ENCODE data around the gene CSK. TPM values are rescaled to one million over a fixed set of nuclear protein-coding genes. Genes with fewer than 3 reads are reported as not detected.

CSK gene
- total and polyA plus RNA-seq, 2 experiments from 2014 or later: 16.9 to 19.1 TPM

DNA sequence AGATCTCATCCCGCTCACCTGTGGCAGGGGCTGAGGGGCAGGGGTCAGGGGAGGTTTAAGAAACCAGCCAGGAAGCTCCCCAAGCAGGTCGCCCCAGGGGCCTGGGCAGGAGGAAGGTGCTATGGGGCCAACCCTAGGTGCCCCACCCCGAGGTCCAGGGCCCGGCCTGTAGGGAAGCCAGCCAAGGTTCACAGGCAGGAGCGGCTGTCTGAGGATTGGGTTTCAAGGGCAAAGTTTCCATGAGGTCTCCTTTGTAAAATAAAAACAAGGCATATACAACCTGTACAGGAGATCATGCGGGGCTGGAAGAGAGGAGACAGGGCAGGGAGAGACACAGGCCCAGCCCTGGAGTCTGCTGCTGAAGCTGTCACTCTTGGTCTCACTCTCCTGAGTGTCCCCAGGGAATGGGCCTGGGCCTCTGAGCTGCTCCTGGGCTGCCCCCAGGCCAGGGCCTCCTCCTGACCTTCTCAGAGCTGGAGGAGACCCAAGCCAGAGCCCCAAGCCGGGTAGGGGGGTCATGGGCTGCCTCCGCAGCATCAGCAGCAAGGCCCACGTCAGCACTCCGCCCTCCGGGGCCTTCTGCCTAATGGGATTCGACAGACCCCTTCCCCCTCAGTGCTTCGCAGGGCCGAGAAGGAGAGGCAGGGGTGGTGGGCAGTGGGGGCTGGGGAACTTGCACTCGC is 50.1 kb downstream of the CSK start:
- H3K27ac ChIP-seq: no peak overlapping the region
- no peaks in the 10 kb centered on the region for H3K4me1 ChIP-seq (ENCODE audit: insufficient read depth)
- no peaks in the 10 kb centered on the region for H4K20me1 ChIP-seq (ENCODE audit: insufficient read depth, poor library complexity, severe bottlenecking)
- H3K9me2 ChIP-seq (replicated peaks; ENCODE audit: insufficient read depth): no peaks in the 10 kb centered on the region
- H3K36me3 ChIP-seq (replicated peaks; ENCODE audit: insufficient read depth, low read depth): no peaks in the 10 kb centered on the region
- no peak overlapping the region for H2AFZ ChIP-seq
- WGBS (ENCODE audit: low lambda C conversion rate, missing lambda C conversion rate): 72% methylated on average over 15 of the region's 15 CpGs
- H3K79me2 ChIP-seq: no peaks in the 10 kb centered on the region
- H3K9me3 ChIP-seq (ENCODE audit: low read depth): no peaks in the 10 kb centered on the region
- no peak for TF ChIP-seq CTCF (IDR thresholded peaks at IDR 0.05; ENCODE audit: poor library complexity)
- H3K27me3 ChIP-seq: peaks cover 27% of the 10 kb centered on the region
- H3K4me3 ChIP-seq: no peak overlapping the region
- DNase-seq (ENCODE audit: low spot score): no peak
- no peak overlapping the region for H3K4me2 ChIP-seq

DNA sequence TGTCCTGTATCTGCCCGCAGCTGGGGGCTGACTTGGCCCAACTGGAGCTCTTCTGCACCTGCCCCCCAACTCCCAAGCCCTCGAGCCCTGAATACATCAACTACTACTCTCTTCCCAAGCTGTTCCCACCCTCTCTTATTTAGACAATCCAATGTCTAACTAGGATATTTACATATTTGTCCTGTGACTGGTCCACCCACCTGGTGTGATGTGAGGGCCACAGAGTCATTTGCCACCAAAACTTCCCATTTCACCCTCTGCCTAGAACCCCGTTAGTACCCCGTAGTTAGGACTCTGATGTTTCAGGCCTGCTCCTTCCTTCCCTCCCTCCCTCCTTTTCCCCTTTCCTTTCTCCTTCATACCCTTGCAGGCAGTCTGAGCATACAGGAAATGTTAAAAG is 50.9 kb downstream of the CSK start:
- DNase-seq (ENCODE audit: low spot score): no peak
- Histone ChIP-seq H3K27me3 (peaks cover 18% of the 10 kb centered on the region), H3K4me2 (no peak overlapping the region), H3K36me3 (replicated peaks; ENCODE audit: insufficient read depth, low read depth) (no peaks in the 10 kb centered on the region), H4K20me1 (ENCODE audit: insufficient read depth, poor library complexity, severe bottlenecking) (no peaks in the 10 kb centered on the region), H2AFZ (no peak overlapping the region), H3K9me3 (ENCODE audit: low read depth) (no peaks in the 10 kb centered on the region), H3K4me1 (ENCODE audit: insufficient read depth) (no peaks in the 10 kb centered on the region), H3K4me3 (no peak overlapping the region), H3K9me2 (replicated peaks; ENCODE audit: insufficient read depth) (no peaks in the 10 kb centered on the region), H3K79me2 (no peaks in the 10 kb centered on the region), H3K27ac (no peak overlapping the region)
- TF ChIP-seq EZH2 (IDR thresholded peaks at IDR 0.05; ENCODE audit: borderline replicate concordance): no peak
- no peak for TF ChIP-seq CTCF (IDR thresholded peaks at IDR 0.05; ENCODE audit: poor library complexity)
- TF ChIP-seq EZH2phosphoT487 (IDR thresholded peaks at IDR 0.05; ENCODE audit: low read depth, severe bottlenecking, unreplicated experiment): no peak
- WGBS (ENCODE audit: low lambda C conversion rate, missing lambda C conversion rate): 77% methylated on average over 4 of the region's 4 CpGs

DNA sequence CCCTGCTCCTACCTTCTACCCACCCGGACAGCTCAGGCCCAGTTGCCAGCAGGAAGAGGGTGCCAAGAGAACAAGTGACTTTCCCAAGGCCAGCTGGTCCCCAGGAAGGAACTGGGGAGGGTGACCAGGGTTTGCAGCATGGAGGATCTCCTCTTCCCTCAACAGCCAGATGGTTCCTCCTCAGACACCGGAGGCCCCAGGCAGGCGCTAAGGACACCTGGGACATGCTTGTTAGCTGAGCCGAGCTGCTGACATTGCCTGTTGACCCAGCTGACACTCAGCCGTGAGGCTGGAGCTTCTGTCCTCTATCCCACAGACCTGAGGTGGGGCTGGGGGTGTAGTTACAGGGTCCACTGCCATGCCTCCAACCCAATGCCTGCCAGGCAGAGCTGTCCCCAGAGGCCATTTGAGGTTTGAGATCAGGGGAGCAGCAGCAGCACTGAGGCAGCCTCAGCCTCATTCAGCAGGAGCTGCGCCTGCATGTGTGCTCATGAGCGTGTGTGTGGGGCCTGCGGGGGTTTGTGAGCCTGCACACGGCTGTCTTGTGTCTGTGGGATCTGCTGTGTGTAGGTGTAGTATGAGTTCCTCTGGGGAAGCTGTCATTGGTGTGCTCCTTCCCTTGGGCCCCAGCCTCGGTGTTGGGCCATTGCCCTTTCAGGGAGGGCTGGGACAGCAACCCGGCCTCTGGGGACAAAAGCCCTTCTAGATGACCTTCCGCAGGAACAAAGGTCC is 51.7 kb downstream of the CSK start:
- WGBS (ENCODE audit: low lambda C conversion rate, missing lambda C conversion rate): 80% methylated on average over 12 of the region's 12 CpGs
- H3K4me1 ChIP-seq (ENCODE audit: insufficient read depth): no peaks in the 10 kb centered on the region
- H2AFZ ChIP-seq: no peak overlapping the region
- TF ChIP-seq EZH2 (IDR thresholded peaks at IDR 0.05; ENCODE audit: borderline replicate concordance) (no peak), EZH2phosphoT487 (IDR thresholded peaks at IDR 0.05; ENCODE audit: low read depth, severe bottlenecking, unreplicated experiment) (no peak), CTCF (IDR thresholded peaks at IDR 0.05; ENCODE audit: poor library complexity) (no peak)
- no peaks in the 10 kb centered on the region for H4K20me1 ChIP-seq (ENCODE audit: insufficient read depth, poor library complexity, severe bottlenecking)
- no peaks in the 10 kb centered on the region for H3K9me2 ChIP-seq (replicated peaks; ENCODE audit: insufficient read depth)
- no peak overlapping the region for H3K4me2 ChIP-seq
- H3K4me3 ChIP-seq: no peak overlapping the region
- H3K9me3 ChIP-seq (ENCODE audit: low read depth): no peaks in the 10 kb centered on the region
- H3K79me2 ChIP-seq: no peaks in the 10 kb centered on the region
- no peak overlapping the region for H3K27ac ChIP-seq
- no peaks in the 10 kb centered on the region for H3K36me3 ChIP-seq (replicated peaks; ENCODE audit: insufficient read depth, low read depth)
- no peak for DNase-seq (ENCODE audit: low spot score)
- peaks cover 11% of the 10 kb centered on the region for H3K27me3 ChIP-seq

Measured in hepatocyte (in vitro differentiated cells).